Neutrophil (primary cell): ENCODE results near the gene GLB1L3.

ENCODE experiments used
- H3K27ac ChIP-seq: fragments of 200-600 bp; sonication (generic); 2 replicates; pipeline ENCODE4 v1.5.1; 2016; ENCODE audit warnings: mild to moderate bottlenecking, moderate library complexity
- H3K27me3 ChIP-seq: fragments of 200-600 bp; sonication (generic); 2 replicates; pipeline ENCODE4 v1.6.0; 2016; ENCODE audit warnings: mild to moderate bottlenecking
- H3K36me3 ChIP-seq: fragments of 200-600 bp; sonication (generic); 2 replicates; pipeline ENCODE4 v1.5.1; 2017
- H3K4me1 ChIP-seq, 2 experiments: fragments of 200-600 bp in 1 of 2; sonication (generic) in 1 of 2; 1 replicate in 1 of 2; 2 replicates in 1 of 2; pipeline versions ENCODE4 v1.5.1 to v1.6.1; 2013 to 2016; ENCODE audit warnings: low read depth in 1 of 2, low read length in 1 of 2, mild to moderate bottlenecking in 1 of 2, moderate library complexity in 1 of 2; ENCODE audit not compliant: control insufficient read depth in 1 of 2, insufficient read depth in 1 of 2
- H3K4me3 ChIP-seq, 2 experiments: fragments of 200-600 bp in 1 of 2; sonication (generic) in 1 of 2; 1 replicate in 1 of 2; 2 replicates in 1 of 2; pipeline ENCODE4 v1.5.1; 2013 to 2016; ENCODE audit warnings: low read depth in 1 of 2, low read length in 1 of 2, mild to moderate bottlenecking in 1 of 2, moderate library complexity in 1 of 2
- H3K9me3 ChIP-seq: fragments of 200-600 bp; sonication (generic); 2 replicates; pipeline ENCODE4 v1.5.1; 2016
- CTCF ChIP-seq: fragments of 200-600 bp; sonication (generic); IDR thresholded peaks from 2 replicates; pipeline ENCODE4 v1.5.1; 2016; ENCODE audit warnings: antibody characterized with exemption

GLB1L3 gene

GRCh38 chr11:134358165-134358855, 82.1 kb downstream of the GLB1L3 start:
- Histone ChIP-seq H3K27ac (no peak overlapping the region), H3K4me3 (no peak overlapping the region), H3K27me3 (peaks cover 15% of the 10 kb centered on the region), H3K4me1 (no peaks in the 10 kb centered on the region), H3K9me3 (no peaks in the 10 kb centered on the region), H3K36me3 (no peaks in the 10 kb centered on the region)
- no peak for TF ChIP-seq CTCF

- Histone ChIP-seq H3K27me3 (peaks cover 15% of the 10 kb centered on the region), H3K9me3 (no peaks in the 10 kb centered on the region), H3K4me3 (no peak overlapping the region), H3K4me1 (no peaks in the 10 kb centered on the region), H3K36me3 (no peaks in the 10 kb centered on the region), H3K27ac (no peak overlapping the region)
- no peak for TF ChIP-seq CTCF
Measured at GRCh38 chr11:134358856-134359490, 82.8 kb downstream of the GLB1L3 start.

- H3K4me1 ChIP-seq: no peaks in the 10 kb centered on the region
- TF ChIP-seq CTCF: no peak
- H3K9me3 ChIP-seq: no peaks in the 10 kb centered on the region
- peaks cover 15% of the 10 kb centered on the region for H3K27me3 ChIP-seq
- no peak overlapping the region for H3K4me3 ChIP-seq
- H3K36me3 ChIP-seq: no peaks in the 10 kb centered on the region
- H3K27ac ChIP-seq: no peak overlapping the region
Measured at GRCh38 chr11:134359646-134360045, 83.5 kb downstream of the GLB1L3 start.

GRCh38 chr11:134360050-134360835, 84.1 kb downstream of the GLB1L3 start:
- Histone ChIP-seq H3K27me3 (peaks cover 15% of the 10 kb centered on the region), H3K9me3 (no peaks in the 10 kb centered on the region), H3K36me3 (no peaks in the 10 kb centered on the region), H3K4me3 (no peak overlapping the region), H3K27ac (no peak overlapping the region), H3K4me1 (no peaks in the 10 kb centered on the region)
- TF ChIP-seq CTCF: no peak

GRCh38 chr11:134361661-134362060, 85.5 kb downstream of the GLB1L3 start:
- Histone ChIP-seq H3K9me3 (no peaks in the 10 kb centered on the region), H3K27ac (no peak overlapping the region), H3K4me3 (no peak overlapping the region), H3K4me1 (no peaks in the 10 kb centered on the region), H3K27me3 (peaks cover 15% of the 10 kb centered on the region), H3K36me3 (no peaks in the 10 kb centered on the region)
- TF ChIP-seq CTCF: no peak
